GM20000 (cell line): ENCODE results near the gene ERICH6B.

ENCODE experiments used
- DNase-seq: peaks from one replicate; pipeline ENCODE4 v3.0.0; 2012; ENCODE audit warnings: low spot score
- CTCF ChIP-seq: IDR thresholded peaks from 2 replicates; pipeline ENCODE4 v1.5.1; 2012; ENCODE audit warnings: mild to moderate bottlenecking, control low read depth; ENCODE audit errors: extremely low read depth, missing control alignments

The ERICH6B gene

GRCh38 chr13:45540864-45541263, 74.7 kb downstream of the ERICH6B start:
- no peak for DNase-seq

GRCh38 chr13:45540195-45540594, 75.3 kb downstream of the ERICH6B start:
- no peak for TF ChIP-seq CTCF
- no peak for DNase-seq

More at GRCh38 chr13:45540864-45541263, 74.7 kb downstream of the ERICH6B start:
- no peak for TF ChIP-seq CTCF

GRCh38 chr13:45538382-45538781, 77.2 kb downstream of the ERICH6B start:
- no peak for TF ChIP-seq CTCF
- DNase-seq = no peak

GRCh38 chr13:45537516-45537915, 78.0 kb downstream of the ERICH6B start:
- no peak for DNase-seq

GRCh38 chr13:45536224-45536623, 79.3 kb downstream of the ERICH6B start:
- no peak for DNase-seq
- TF ChIP-seq CTCF = no peak

More at GRCh38 chr13:45537516-45537915, 78.0 kb downstream of the ERICH6B start:
- no peak for TF ChIP-seq CTCF

GRCh38 chr13:45534604-45535003, 80.9 kb downstream of the ERICH6B start:
- DNase-seq = no peak
- TF ChIP-seq CTCF = no peak

- DNase-seq = no peak
- TF ChIP-seq CTCF = no peak
Measured at GRCh38 chr13:45529758-45530157, 85.8 kb downstream of the ERICH6B start.
